ENCODE results near the gene RNF6.

DNA sequence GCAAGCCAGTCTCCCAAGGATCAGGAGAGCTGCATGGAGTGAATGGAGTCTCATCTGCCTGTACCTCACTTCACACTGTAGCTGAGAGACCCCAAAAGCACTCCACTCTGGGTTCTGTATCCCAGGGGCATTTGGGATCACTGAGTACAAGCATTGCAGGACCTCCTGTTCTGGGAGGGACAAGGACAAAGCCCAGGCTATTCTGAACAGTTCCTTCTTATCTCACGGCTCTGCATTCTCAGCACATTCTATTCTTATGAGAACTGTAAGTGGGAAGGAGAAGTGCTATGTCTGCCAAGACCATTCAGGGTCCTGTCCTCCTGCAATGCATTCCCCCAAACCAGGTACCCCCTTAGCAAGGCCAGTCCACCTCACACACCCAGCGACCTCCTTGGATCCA is 42.8 kb downstream of the RNF6 start:
- TF ChIP-seq, protein P1, sequence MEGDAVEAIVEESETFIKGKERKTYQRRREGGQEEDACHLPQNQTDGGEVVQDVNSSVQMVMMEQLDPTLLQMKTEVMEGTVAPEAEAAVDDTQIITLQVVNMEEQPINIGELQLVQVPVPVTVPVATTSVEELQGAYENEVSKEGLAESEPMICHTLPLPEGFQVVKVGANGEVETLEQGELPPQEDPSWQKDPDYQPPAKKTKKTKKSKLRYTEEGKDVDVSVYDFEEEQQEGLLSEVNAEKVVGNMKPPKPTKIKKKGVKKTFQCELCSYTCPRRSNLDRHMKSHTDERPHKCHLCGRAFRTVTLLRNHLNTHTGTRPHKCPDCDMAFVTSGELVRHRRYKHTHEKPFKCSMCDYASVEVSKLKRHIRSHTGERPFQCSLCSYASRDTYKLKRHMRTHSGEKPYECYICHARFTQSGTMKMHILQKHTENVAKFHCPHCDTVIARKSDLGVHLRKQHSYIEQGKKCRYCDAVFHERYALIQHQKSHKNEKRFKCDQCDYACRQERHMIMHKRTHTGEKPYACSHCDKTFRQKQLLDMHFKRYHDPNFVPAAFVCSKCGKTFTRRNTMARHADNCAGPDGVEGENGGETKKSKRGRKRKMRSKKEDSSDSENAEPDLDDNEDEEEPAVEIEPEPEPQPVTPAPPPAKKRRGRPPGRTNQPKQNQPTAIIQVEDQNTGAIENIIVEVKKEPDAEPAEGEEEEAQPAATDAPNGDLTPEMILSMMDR (conservative IDR thresholded peaks at IDR 0.05 in 1 of 2, IDR thresholded peaks at IDR 0.05 in 1 of 2; ENCODE audit: low read depth in 1 of 2, low read length in 2 of 2), result no peak
- TF ChIP-seq EZH2 (IDR thresholded peaks at IDR 0.05; ENCODE audit: low read length, missing control alignments), result no peak

All from fibroblast of lung (primary cell).